Chondrocyte (in vitro differentiated cells): ENCODE data around the gene ADAM11. TPM values are rescaled to one million over a fixed set of nuclear protein-coding genes. Genes with fewer than 3 reads are reported as not detected.

Source experiments
- DNase-seq: peaks from one replicate; pipeline ENCODE4 v3.0.0; 2021; ENCODE audit warnings: mixed read lengths, low spot score
- H3K27ac Mint-ChIP-seq: one replicate; pipeline ENCODE4 v1.8.0; 2021; ENCODE audit warnings: mild to moderate bottlenecking, moderate library complexity, mixed read lengths; ENCODE audit not compliant: unreplicated experiment
- H3K27me3 Mint-ChIP-seq: 2 replicates; pipeline ENCODE4 v1.8.0; 2021; ENCODE audit warnings: low read depth, mixed read lengths
- H3K36me3 Mint-ChIP-seq: 2 replicates; pipeline ENCODE4 v1.8.0; 2021; ENCODE audit warnings: low read depth, mixed read lengths
- H3K4me1 Mint-ChIP-seq: 2 replicates; pipeline ENCODE4 v1.8.0; 2021; ENCODE audit warnings: low read depth, mild to moderate bottlenecking, mixed read lengths
- H3K4me3 Mint-ChIP-seq: one replicate; pipeline ENCODE4 v1.8.0; 2021; ENCODE audit warnings: mild to moderate bottlenecking, moderate library complexity, mixed read lengths; ENCODE audit not compliant: unreplicated experiment
- H3K9me3 Mint-ChIP-seq: 2 replicates; pipeline ENCODE4 v1.8.0; 2021; ENCODE audit warnings: low read depth, mixed read lengths
- CTCF ChIP-seq: fragments of 200-600 bp; sonication (generic); IDR thresholded peaks from 2 replicates; pipeline ENCODE4 v1.5.0; 2021; ENCODE audit warnings: antibody characterized with exemption, mild to moderate bottlenecking, moderate library complexity
- total RNA-seq: library from RNA; stranded (reverse); gene quantifications from 3 replicates; pipeline ENCODE4 v1.2.1, GENCODE V29; 2021

The ADAM11 gene
- total RNA-seq, 1 donor from 2014 or later, result 0.47 TPM

GRCh38 chr17:44792276-44792675, 33.5 kb downstream of the ADAM11 start:
- H3K4me1 Mint-ChIP-seq, result peaks cover 44% of the 10 kb centered on the region
- no peak for DNase-seq
- no peaks in the 10 kb centered on the region for H3K9me3 Mint-ChIP-seq
- H3K27me3 Mint-ChIP-seq, result no peaks in the 10 kb centered on the region
- peaks cover 2% of the 10 kb centered on the region for H3K36me3 Mint-ChIP-seq
- no peak for TF ChIP-seq CTCF
- no peak overlapping the region for H3K4me3 Mint-ChIP-seq
- H3K27ac Mint-ChIP-seq, result no peak overlapping the region

GRCh38 chr17:44793885-44794842, 35.4 kb downstream of the ADAM11 start:
- TF ChIP-seq CTCF, result peak; percentile 42
- no peaks in the 10 kb centered on the region for H3K27me3 Mint-ChIP-seq
- no peaks in the 10 kb centered on the region for H3K9me3 Mint-ChIP-seq
- peaks cover 2% of the 10 kb centered on the region for H3K36me3 Mint-ChIP-seq
- H3K4me1 Mint-ChIP-seq, result peaks cover 49% of the 10 kb centered on the region
- DNase-seq, result no peak
- H3K4me3 Mint-ChIP-seq, result peak overlapping the region; percentile 26
- H3K27ac Mint-ChIP-seq, result peak overlapping the region; percentile 98

- no peak for TF ChIP-seq CTCF
- Mint-ChIP-seq H3K4me3 (peak overlapping the region; percentile 44), H3K27ac (peak overlapping the region; percentile 98), H3K27me3 (no peaks in the 10 kb centered on the region), H3K36me3 (peaks cover 2% of the 10 kb centered on the region), H3K4me1 (peaks cover 49% of the 10 kb centered on the region), H3K9me3 (no peaks in the 10 kb centered on the region)
- DNase-seq, result no peak
Observed at GRCh38 chr17:44794851-44795413, 36.1 kb downstream of the ADAM11 start.

- Mint-ChIP-seq H3K9me3 (no peaks in the 10 kb centered on the region), H3K4me1 (peaks cover 49% of the 10 kb centered on the region), H3K27ac (peak overlapping the region; percentile 98), H3K4me3 (peak overlapping the region; percentile 44), H3K36me3 (peaks cover 2% of the 10 kb centered on the region), H3K27me3 (no peaks in the 10 kb centered on the region)
- no peak for DNase-seq
- no peak for TF ChIP-seq CTCF
Observed at GRCh38 chr17:44795421-44795820, 36.6 kb downstream of the ADAM11 start.

- Mint-ChIP-seq H3K27ac (peak overlapping the region; percentile 98), H3K27me3 (no peaks in the 10 kb centered on the region), H3K36me3 (peaks cover 2% of the 10 kb centered on the region), H3K4me3 (peak overlapping the region; percentile 57), H3K4me1 (peaks cover 49% of the 10 kb centered on the region), H3K9me3 (no peaks in the 10 kb centered on the region)
- TF ChIP-seq CTCF, result no peak
- DNase-seq, result no peak
Observed at GRCh38 chr17:44795928-44796327, 37.1 kb downstream of the ADAM11 start.
